NCI-H526 treated with DMSO at 0.1 percent for 48 hours (cell line): Measurements from ENCODE around the gene ALKBH5.

Experiments used
- DNase-seq: peaks from one replicate; lab custom pipeline; 2025; lab: John Stamatoyannopoulos, UW

Gene ALKBH5

DNA sequence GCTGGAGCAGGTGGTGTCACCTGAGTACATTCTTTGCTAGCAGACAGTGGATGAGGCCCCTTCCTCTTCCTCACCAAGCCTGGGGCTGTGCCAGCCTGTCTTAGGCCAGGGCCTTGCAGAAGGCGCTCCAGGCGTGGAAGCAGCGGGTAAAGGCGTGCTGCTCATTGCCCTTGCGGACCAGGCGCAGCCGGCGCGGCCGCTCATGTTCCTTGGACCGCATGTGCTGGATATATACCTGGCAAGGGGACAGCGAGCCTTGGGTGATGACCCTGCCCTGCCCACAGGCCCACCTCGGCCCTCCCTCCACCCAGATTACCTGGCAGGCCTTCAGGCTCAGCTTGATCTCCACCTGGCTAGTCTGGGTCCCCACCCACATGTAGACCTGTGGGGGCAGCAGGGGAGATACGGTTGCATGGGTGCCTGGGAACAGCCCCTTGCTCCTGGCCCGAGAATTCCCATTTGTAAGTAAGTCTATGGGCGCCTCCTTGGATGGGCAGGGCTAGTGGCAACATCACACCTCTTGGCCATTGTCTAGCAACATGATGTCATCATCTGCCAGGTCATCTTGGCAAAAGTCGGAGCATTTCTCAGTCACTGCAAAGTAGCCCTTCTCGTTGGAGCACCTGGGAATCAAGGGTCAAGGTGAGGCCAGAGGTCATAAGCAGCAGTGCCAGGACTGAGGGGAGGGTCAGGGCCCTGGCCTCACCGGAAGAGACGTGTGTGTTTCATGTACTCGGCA is 61.6 kb downstream of the ALKBH5 start:
- no peak for DNase-seq

DNA sequence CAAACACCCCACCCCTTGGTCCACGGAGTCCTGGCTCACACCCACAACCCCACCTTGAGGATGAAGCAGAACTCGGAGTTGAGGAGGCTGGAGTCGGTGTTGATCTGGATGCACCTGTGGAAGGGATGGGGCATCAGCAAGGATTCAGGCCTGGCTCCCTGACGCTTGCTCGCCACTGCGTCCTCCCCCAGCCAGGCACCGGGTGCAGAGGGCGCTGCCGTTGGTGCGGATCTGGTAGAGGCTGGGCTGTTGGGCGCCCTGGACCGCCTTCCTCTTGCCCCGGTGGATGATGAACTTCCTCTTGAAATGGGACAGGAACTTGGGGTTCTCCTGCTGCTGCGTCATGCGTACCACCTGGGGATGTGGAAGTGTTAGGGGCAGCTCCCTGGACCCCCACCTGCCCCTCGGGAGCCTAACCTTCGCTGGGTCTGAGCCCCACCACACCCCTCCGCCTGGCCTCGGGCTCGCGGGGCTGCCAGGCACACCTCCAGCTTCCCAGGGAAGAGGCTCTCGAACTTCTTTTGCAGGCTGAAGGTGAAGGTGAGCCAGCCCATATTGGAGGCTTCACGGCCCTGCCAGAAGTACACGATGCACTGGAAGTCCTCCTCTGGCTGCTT is 62.6 kb downstream of the ALKBH5 start:
- no peak for DNase-seq

GRCh38 chr17:18246880-18247612 is 63.4 kb downstream of the ALKBH5 start:
- DNase-seq: peak; percentile 77

- no peak for DNase-seq
These were observed 64.0 kb downstream of the ALKBH5 start for GRCh38 chr17:18247613-18248001.

- peak; percentile 41 for DNase-seq
These were observed 64.7 kb downstream of the ALKBH5 start for GRCh38 chr17:18248300-18248731.

- no peak for DNase-seq
These were observed 65.2 kb downstream of the ALKBH5 start for GRCh38 chr17:18248811-18249210.

DNA sequence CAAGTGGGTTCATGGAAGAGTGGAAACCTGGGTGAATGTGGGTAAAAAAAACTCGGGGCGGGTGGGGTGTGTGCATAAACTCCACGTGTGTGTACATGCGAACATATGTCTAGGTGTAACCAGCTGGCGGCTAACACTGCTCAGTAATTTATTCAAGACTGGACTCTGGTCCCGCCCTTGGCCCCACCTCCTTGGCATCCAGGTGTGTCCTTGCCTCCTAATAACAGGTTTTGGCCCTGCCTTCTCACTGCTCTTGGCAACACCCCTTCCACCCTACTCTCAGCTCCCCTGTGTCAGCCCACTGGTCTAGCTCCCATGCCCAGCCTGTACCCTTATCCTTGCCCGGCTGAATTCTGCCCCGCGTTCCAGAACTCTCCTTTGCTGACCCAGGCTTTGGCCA is 66.6 kb downstream of the ALKBH5 start:
- DNase-seq: no peak

- no peak for DNase-seq
These were observed 67.1 kb downstream of the ALKBH5 start for GRCh38 chr17:18250708-18251107.

DNA sequence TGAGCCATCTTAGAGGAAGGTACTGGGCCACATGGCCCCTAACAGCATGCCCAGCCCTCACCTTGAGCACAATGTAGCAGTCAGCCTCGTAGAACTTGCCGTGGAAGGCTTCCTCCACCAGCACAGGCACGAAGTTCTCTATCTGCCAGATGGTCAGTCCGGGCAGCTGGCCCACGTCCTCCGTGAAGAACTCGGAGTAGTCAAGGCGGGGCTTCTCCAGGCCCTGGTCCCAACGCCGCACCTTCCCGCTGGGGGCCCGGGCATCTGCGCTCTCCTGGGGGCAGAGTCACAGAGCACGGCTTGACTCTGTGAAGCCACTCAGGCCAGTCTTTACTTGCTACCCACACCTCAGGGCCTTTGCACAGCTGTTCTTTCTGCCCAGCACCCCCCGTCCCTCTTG is 67.6 kb downstream of the ALKBH5 start:
- no peak for DNase-seq

- DNase-seq: no peak
These were observed 68.5 kb downstream of the ALKBH5 start for GRCh38 chr17:18252160-18252559.

DNA sequence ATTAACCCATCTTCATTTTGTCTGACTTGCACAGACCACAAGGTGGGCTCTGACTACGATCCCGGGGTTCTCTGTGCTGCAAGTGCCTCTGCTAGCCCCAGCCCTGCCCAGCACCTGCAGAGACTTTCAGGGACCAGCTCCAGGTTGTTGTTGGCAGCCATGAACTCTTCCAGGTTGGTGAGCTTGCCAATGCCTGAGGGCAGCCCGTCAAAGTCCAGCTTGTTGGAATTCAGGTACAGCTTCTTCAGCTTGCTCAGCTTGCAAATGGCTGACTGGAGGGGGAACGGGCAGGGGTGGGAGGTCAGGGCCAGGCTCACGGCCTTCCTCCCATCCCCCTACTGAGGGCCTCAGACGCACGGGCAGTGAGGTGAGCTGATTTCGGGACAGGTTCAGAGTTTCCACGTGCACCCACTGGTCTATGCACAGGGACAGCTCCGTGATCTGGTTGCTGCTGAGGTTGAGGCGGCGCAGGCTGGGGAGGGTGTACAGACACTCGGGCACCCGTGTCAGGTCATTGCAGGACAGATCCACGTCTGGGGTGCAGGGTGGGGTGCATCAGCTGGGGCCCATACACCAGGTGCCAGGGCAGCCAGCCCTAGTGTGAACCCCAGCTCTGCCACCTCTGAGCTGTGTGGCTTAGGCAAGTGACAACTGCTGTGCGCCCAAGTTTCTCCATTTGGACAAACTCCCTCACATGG is 69.7 kb downstream of the ALKBH5 start:
- no peak for DNase-seq

GRCh38 chr17:18253947-18254821 is 70.6 kb downstream of the ALKBH5 start:
- DNase-seq: no peak

DNA sequence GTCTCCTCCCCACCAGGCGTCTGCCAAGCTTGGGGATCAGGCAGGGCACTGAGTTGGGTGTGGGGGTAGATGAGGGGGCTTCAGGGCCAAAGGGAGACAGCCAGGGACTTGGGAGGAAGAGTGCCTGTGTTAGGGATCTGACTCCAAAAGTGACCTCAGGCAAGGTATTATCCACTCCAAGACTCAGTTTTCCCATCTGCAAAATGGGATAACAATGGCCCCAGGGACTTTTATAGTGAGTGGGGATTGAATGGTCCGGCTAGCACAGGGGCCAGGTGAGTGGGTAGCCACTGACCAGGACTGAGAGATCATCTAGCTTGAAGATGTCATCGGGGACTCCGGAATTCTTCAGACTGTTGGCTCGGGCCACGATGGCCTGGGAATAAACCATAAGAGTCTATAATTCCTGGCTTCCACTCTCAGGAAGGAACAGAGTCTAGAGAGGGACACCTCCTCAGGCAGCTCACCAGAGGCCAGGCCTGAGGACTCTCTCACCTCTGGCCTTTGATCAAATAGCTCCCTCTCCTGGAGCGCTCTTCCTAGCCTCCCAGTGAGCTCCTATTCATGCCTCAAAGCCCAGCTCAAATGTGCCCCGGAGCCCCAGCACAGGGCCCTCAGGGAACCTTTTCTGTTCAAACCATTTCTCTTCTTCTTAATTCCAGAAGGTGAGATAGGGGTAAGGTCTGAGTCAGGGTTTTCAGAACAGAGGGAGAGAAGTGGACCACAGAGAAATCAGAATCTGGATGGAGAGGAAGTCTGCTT is 71.4 kb downstream of the ALKBH5 start:
- DNase-seq: no peak

GRCh38 chr17:18256351-18256750 is 72.7 kb downstream of the ALKBH5 start:
- no peak for DNase-seq

- no peak for DNase-seq
These were observed 73.1 kb downstream of the ALKBH5 start for GRCh38 chr17:18256776-18257175.

GRCh38 chr17:18257268-18257981 is 73.8 kb downstream of the ALKBH5 start:
- no peak for DNase-seq

DNA sequence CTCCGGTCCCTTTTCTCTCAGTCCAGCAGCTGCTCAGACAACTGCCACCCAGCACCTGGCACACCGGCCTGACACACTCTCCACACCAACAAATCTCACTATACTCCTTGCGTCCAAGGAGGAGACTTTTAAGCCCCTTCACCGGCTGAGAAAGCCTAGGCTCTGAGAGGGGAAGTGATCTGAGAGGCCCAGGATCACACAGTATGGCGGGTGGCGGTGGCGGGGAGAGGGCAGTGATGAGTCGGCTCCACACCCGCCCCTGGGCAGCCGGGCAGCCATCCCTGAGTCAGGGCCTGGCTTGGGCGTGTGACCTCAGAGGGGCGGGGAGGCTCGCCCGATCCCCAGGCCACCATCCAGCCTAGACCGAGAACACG is 74.3 kb downstream of the ALKBH5 start:
- peak; percentile 13 for DNase-seq

DNA sequence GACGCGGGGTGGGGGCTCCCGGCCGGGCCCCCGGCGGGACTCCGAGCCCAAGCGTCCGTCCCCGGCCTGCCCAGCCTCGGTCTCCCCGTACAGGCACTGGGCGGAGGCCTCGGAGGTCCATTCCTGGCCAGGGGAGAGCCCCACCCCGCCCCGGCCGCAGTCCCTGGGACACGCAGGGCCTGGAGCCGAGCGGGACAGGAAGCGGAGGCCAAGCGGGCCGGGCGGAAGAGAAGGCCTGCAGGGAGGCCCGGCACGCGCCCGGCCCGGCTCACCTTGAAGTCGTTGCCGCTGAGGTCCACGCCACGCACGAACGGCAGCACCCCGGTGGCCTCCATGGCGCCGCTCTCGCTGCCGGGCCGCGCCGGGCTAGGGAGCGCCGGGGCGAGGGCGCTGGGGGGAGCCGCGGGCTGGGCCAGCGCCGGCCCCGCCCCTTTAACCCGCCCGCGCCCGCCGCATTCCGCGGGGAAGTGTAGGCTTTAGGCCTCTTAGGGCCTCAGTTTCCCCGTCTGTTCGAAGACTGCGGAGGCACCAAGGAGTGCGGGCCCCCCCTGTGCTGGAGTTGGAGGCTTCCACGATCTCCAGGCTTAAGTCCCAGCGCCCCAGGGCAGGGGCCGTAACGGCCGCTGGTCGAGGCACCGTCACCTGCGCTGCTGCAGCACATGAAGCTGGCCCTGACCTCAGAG is 74.9 kb downstream of the ALKBH5 start, which contains the start of gene FLII:
Gene FLII (minus strand): TSS at position 383 of the 683 bp plus-strand sequence. CDS start 48 bp downstream, at position 335.
- DNase-seq: no peak
